H9 (cell line): ENCODE data around the gene TEX261. TPM values are rescaled to one million over a fixed set of nuclear protein-coding genes. Genes with fewer than 3 reads are reported as not detected.

ENCODE experiments used
- DNase-seq: peaks from one replicate; pipeline ENCODE4 v3.0.0-alpha.2; 2017
- H2AFZ ChIP-seq: one replicate; pipeline ENCODE4 v1.6.1; 2013; ENCODE audit warnings: mild to moderate bottlenecking, low read length, control low read depth, moderate library complexity
- H2AK5ac ChIP-seq: 2 replicates; pipeline ENCODE4 v1.6.1; 2013; ENCODE audit warnings: low read length, control low read depth, mixed read lengths; ENCODE audit not compliant: insufficient read length
- H2BK120ac ChIP-seq: one replicate; pipeline ENCODE4 v1.6.1; 2013; ENCODE audit warnings: low read depth, mild to moderate bottlenecking, low read length, control low read depth, inconsistent platforms; ENCODE audit not compliant: poor library complexity, severe bottlenecking
- H2BK12ac ChIP-seq: 2 replicates; pipeline ENCODE4 v1.6.1; 2013; ENCODE audit warnings: low read length, control low read depth, mixed read lengths, low read depth; ENCODE audit not compliant: insufficient read length
- H2BK15ac ChIP-seq: 2 replicates; pipeline ENCODE4 v1.6.1; 2013; ENCODE audit warnings: low read depth, low read length, control low read depth
- H2BK20ac ChIP-seq: one replicate; pipeline ENCODE4 v1.6.1; 2013; ENCODE audit warnings: low read depth, mild to moderate bottlenecking, low read length, control low read depth, inconsistent platforms; ENCODE audit not compliant: poor library complexity, severe bottlenecking
- H2BK5ac ChIP-seq: 2 replicates; pipeline ENCODE4 v1.6.1; 2013; ENCODE audit warnings: low read length, control low read depth, mixed read lengths; ENCODE audit not compliant: insufficient read length
- H3K14ac ChIP-seq: 2 replicates; pipeline ENCODE4 v1.6.1; 2013; ENCODE audit warnings: low read length, control low read depth; ENCODE audit not compliant: insufficient read depth
- H3K18ac ChIP-seq: 2 replicates; pipeline ENCODE4 v1.6.1; 2013; ENCODE audit warnings: low read depth, mild to moderate bottlenecking, mixed read lengths, low read length, control low read depth; ENCODE audit not compliant: insufficient read length
- H3K23ac ChIP-seq: 2 replicates; pipeline ENCODE4 v1.6.1; 2013; ENCODE audit warnings: low read length, control low read depth, mixed read lengths, low read depth; ENCODE audit not compliant: insufficient read length
- H3K23me2 ChIP-seq: 2 replicates; pipeline ENCODE4 v1.6.1; 2013; ENCODE audit warnings: low read depth, mild to moderate bottlenecking, mixed read lengths, low read length, control low read depth; ENCODE audit not compliant: insufficient read length, poor library complexity, severe bottlenecking
- H3K27ac ChIP-seq: 2 replicates; pipeline ENCODE4 v1.5.1; 2013; ENCODE audit warnings: low read length, control low read depth, mixed read lengths, low read depth; ENCODE audit not compliant: insufficient read length
- H3K27me3 ChIP-seq: 2 replicates; pipeline ENCODE4 v1.6.1; 2013; ENCODE audit warnings: low read length, control low read depth, inconsistent platforms; ENCODE audit not compliant: insufficient read depth
- H3K4ac ChIP-seq: 2 replicates; pipeline ENCODE4 v1.6.1; 2013; ENCODE audit warnings: low read depth, mild to moderate bottlenecking, control low read depth, inconsistent platforms, low read length, moderate library complexity
- H3K4me1 ChIP-seq: 2 replicates; pipeline ENCODE4 v1.6.1; 2013; ENCODE audit warnings: low read length, control low read depth, inconsistent platforms; ENCODE audit not compliant: insufficient read depth
- H3K4me2 ChIP-seq: 2 replicates; pipeline ENCODE4 v1.6.1; 2013; ENCODE audit warnings: low read length, control low read depth, mixed read lengths; ENCODE audit not compliant: insufficient read length, insufficient read depth
- H3K56ac ChIP-seq: 2 replicates; pipeline ENCODE4 v1.6.1; 2013; ENCODE audit warnings: low read depth, mild to moderate bottlenecking, mixed read lengths, low read length, control low read depth; ENCODE audit not compliant: insufficient read length
- H3K79me1 ChIP-seq: 2 replicates; pipeline ENCODE4 v1.6.1; 2013; ENCODE audit warnings: low read depth, mild to moderate bottlenecking, moderate library complexity, low read length, control low read depth, inconsistent platforms; ENCODE audit not compliant: insufficient read depth, poor library complexity, severe bottlenecking
- H3K79me2 ChIP-seq: 2 replicates; pipeline ENCODE4 v1.6.1; 2013; ENCODE audit warnings: low read length, control low read depth, inconsistent platforms; ENCODE audit not compliant: insufficient read depth
- H3K9ac ChIP-seq: 2 replicates; pipeline ENCODE4 v1.6.1; 2013; ENCODE audit warnings: low read length, control low read depth, mixed read lengths; ENCODE audit not compliant: insufficient read length; ENCODE audit errors: extremely low read depth
- H3K9me3 ChIP-seq: one replicate; pipeline ENCODE4 v1.6.1; 2013; ENCODE audit warnings: low read depth, low read length, inconsistent platforms; ENCODE audit not compliant: control insufficient read depth
- H3T11ph ChIP-seq: one replicate; pipeline ENCODE4 v1.6.1; 2013; ENCODE audit warnings: mild to moderate bottlenecking, low read length, control low read depth, inconsistent platforms
- H4K20me1 ChIP-seq: one replicate; pipeline ENCODE4 v1.6.1; 2013; ENCODE audit not compliant: control insufficient read depth, insufficient read length, insufficient read depth
- H4K5ac ChIP-seq: 2 replicates; pipeline ENCODE4 v1.6.1; 2013; ENCODE audit warnings: low read depth, mild to moderate bottlenecking, mixed read lengths, low read length, control low read depth; ENCODE audit not compliant: insufficient read length
- H4K8ac ChIP-seq: replicated peaks from 2 replicates; pipeline ENCODE4 v1.6.1; 2013; ENCODE audit warnings: low read length, control low read depth, mixed read lengths, low read depth; ENCODE audit not compliant: insufficient read length
- H4K91ac ChIP-seq: 2 replicates; pipeline ENCODE4 v1.6.1; 2013; ENCODE audit warnings: low read depth, mild to moderate bottlenecking, moderate library complexity, mixed read lengths, low read length, control low read depth; ENCODE audit not compliant: insufficient read length
- H3K27ac Mint-ChIP-seq, 3 experiments: 2 replicates in 2 of 3; 3 replicates in 1 of 3; pipeline ENCODE4 v1.8.0; 2020 to 2021; ENCODE audit warnings: mixed read lengths in 3 of 3, mild to moderate bottlenecking in 1 of 3, moderate library complexity in 1 of 3
- H3K27me3 Mint-ChIP-seq: 2 replicates; pipeline ENCODE4 v1.8.0; 2021; ENCODE audit warnings: low read depth, mild to moderate bottlenecking, moderate library complexity, mixed read lengths
- H3K36me3 Mint-ChIP-seq, 3 experiments: 2 replicates in 2 of 3; 3 replicates in 1 of 3; pipeline ENCODE4 v1.8.0; 2020 to 2021; ENCODE audit warnings: low read depth in 3 of 3, mixed read lengths in 3 of 3; ENCODE audit not compliant: insufficient read depth in 1 of 3
- H3K4me1 Mint-ChIP-seq, 2 experiments: 2 replicates each; pipeline ENCODE4 v1.8.0; 2020; ENCODE audit warnings: mixed read lengths in 2 of 2
- H3K4me3 Mint-ChIP-seq, 2 experiments: 2 replicates in 1 of 2; 3 replicates in 1 of 2; pipeline ENCODE4 v1.8.0; 2020 to 2021; ENCODE audit warnings: mild to moderate bottlenecking in 2 of 2, mixed read lengths in 2 of 2, moderate library complexity in 1 of 2
- H3K9me3 Mint-ChIP-seq, 2 experiments: 2 replicates in 1 of 2; 3 replicates in 1 of 2; pipeline ENCODE4 v1.8.0; 2020; ENCODE audit warnings: mild to moderate bottlenecking in 2 of 2, mixed read lengths in 2 of 2, moderate library complexity in 1 of 2
- WGBS: extraction: QIAGEN DNeasy Blood & Tissue Kit; methylation state at CpG from one replicate; pipeline ENCODE4 v1.1.7; 2013; ENCODE audit warnings: missing lambda C conversion rate, low lambda C conversion rate, mixed read lengths; ENCODE audit not compliant: insufficient read length; ENCODE audit errors: extremely low coverage; 5-methylcytosine and 5-hydroxymethylcytosine counted together
- total RNA-seq: library from RNA; stranded (reverse); gene quantifications from 2 replicates; pipeline ENCODE4 v1.2.1, GENCODE V29; 2021
- TF ChIP-seq, protein P1 (sequence below): fragments of 200-600 bp; sonication (generic); conservative IDR thresholded peaks from 3 replicates; pipeline ENCODE4 v1.8.0; 2021; ENCODE audit warnings: antibody characterized with exemption, mild to moderate bottlenecking

TEX261 gene
- total RNA-seq, 1 experiment from 2014 or later, result 19.2 TPM

DNA sequence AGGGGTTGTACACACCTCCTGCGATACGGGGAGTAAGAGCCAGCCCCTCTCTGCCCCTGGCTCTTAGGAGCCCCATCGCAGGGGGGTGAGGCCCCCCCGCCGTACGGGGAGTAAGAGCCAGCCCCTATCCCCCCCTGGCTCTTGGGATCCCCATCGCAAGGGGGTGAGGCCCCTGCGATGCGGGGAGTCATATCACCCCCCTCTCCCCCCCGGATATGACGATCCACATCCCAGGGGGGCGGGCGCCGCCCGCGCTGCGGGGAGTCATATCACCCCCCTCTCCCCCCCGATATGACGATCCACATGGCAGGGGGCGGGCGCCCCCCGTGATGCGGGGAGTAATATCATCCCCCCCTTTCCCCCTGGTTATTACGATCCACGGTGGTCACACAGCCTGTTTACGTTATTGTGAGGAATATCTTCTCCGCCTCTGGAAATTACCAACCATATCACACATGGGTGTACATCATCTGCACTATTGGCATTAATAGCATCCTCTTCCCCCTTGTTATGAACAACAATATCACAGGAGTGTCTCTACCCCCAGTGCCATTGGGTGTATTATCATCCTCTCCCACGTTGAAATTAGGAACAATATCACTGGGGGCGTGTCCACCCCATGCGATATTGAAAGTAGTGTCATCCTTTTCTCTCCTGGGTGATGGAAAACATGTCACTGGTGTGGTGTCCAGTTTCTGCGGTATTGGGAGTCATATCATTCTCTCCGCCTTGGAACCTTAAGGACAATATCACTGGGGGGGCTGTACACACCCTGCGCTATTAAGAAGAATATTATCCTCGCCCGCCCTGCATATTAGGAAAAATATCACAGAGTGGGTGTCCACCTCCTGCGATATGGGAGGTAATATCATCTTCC is 49.1 kb upstream of the TEX261 start:
- no peak overlapping the region for H2BK5ac ChIP-seq
- H3K23me2 ChIP-seq, result no peaks in the 10 kb centered on the region
- no peak overlapping the region for H3K4me2 ChIP-seq
- H3K4me3 Mint-ChIP-seq, result no peak overlapping the region
- no peaks in the 10 kb centered on the region for H3K4me1 Mint-ChIP-seq
- no peak overlapping the region for H3K18ac ChIP-seq
- no peaks in the 10 kb centered on the region for H3K36me3 Mint-ChIP-seq
- no peak overlapping the region for H3K56ac ChIP-seq
- H3T11ph ChIP-seq, result no peak overlapping the region
- H2BK120ac ChIP-seq, result no peak overlapping the region
- no peak overlapping the region for H4K91ac ChIP-seq
- no peak overlapping the region for H3K14ac ChIP-seq
- no peak overlapping the region for H2AK5ac ChIP-seq
- no peaks in the 10 kb centered on the region for H3K79me2 ChIP-seq
- no peaks in the 10 kb centered on the region for H3K79me1 ChIP-seq
- DNase-seq, result no peak
- TF ChIP-seq, protein P1, sequence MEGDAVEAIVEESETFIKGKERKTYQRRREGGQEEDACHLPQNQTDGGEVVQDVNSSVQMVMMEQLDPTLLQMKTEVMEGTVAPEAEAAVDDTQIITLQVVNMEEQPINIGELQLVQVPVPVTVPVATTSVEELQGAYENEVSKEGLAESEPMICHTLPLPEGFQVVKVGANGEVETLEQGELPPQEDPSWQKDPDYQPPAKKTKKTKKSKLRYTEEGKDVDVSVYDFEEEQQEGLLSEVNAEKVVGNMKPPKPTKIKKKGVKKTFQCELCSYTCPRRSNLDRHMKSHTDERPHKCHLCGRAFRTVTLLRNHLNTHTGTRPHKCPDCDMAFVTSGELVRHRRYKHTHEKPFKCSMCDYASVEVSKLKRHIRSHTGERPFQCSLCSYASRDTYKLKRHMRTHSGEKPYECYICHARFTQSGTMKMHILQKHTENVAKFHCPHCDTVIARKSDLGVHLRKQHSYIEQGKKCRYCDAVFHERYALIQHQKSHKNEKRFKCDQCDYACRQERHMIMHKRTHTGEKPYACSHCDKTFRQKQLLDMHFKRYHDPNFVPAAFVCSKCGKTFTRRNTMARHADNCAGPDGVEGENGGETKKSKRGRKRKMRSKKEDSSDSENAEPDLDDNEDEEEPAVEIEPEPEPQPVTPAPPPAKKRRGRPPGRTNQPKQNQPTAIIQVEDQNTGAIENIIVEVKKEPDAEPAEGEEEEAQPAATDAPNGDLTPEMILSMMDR, result no peak
- H3K27ac ChIP-seq, result no peak overlapping the region
- H3K4ac ChIP-seq, result no peak overlapping the region
- no CpG with 5 or more reads among the region's 36 CpGs for WGBS
- no peak overlapping the region for H3K9ac ChIP-seq
- H4K20me1 ChIP-seq, result no peaks in the 10 kb centered on the region
- no peak overlapping the region for H2BK12ac ChIP-seq
- no peak overlapping the region for H4K8ac ChIP-seq
- H2AFZ ChIP-seq, result no peak overlapping the region
- H3K27ac Mint-ChIP-seq, result no peak overlapping the region
- H2BK15ac ChIP-seq, result no peak overlapping the region
- no peaks in the 10 kb centered on the region for H3K9me3 Mint-ChIP-seq
- H3K27me3 ChIP-seq, result no peaks in the 10 kb centered on the region
- no peak overlapping the region for H4K5ac ChIP-seq
- no peak overlapping the region for H3K23ac ChIP-seq
- no peaks in the 10 kb centered on the region for H3K9me3 ChIP-seq
- peaks cover 17% of the 10 kb centered on the region for H3K27me3 Mint-ChIP-seq
- no peaks in the 10 kb centered on the region for H3K4me1 ChIP-seq
- H2BK20ac ChIP-seq, result no peak overlapping the region
